Common myeloid progenitor, CD34-positive (primary cell): ENCODE measurements around the gene CLTCL1.
A peak's percentile ranks its signal among the peaks of the same experiment; 100 is the strongest.
"Not testable (repeated sequence)": the region's sequence is repeated elsewhere in the genome, so short reads cannot be mapped to it uniquely, and the experiment has no call there.

ENCODE experiments used
- CTCF ChIA-PET: fragments of 350-600 bp; sonication (Branson Sonifier 250); formaldehyde crosslinking; loops from one replicate; lab custom pipeline; 2021; ENCODE audit warnings: antibody characterized with exemption; lab: Charles Lee
- POLR2A ChIA-PET: fragments of 350-600 bp; sonication (Branson Sonifier 250); formaldehyde crosslinking; loops from one replicate; lab custom pipeline; 2021; ENCODE audit warnings: antibody characterized with exemption; lab: Charles Lee
- DNase-seq, 3 donors: peaks; one replicate each; pipeline versions ENCODE4 v3.0.0 to v3.0.0-alpha.2; 2013
- H3K27ac ChIP-seq, 2 experiments: 1 replicate in 1 of 2; 2 replicates in 1 of 2; pipeline ENCODE4 v1.7.0; 2013; ENCODE audit warnings: inconsistent platforms in 2 of 2, low read length in 2 of 2, mild to moderate bottlenecking in 2 of 2, low read depth in 1 of 2, moderate library complexity in 1 of 2; ENCODE audit not compliant: severe bottlenecking in 2 of 2, insufficient read depth in 1 of 2, poor library complexity in 1 of 2
- H3K27me3 ChIP-seq, 5 experiments: replicated peaks in 2 of 5; 1 replicate in 3 of 5; 2 replicates in 2 of 5; pipeline versions ENCODE4 v1.6.1 to v1.7.0; 2013; ENCODE audit warnings: low read length in 4 of 5, mild to moderate bottlenecking in 2 of 5, moderate library complexity in 2 of 5, inconsistent platforms in 1 of 5; ENCODE audit not compliant: insufficient read depth in 5 of 5, control insufficient read depth in 4 of 5
- H3K36me3 ChIP-seq, 4 experiments: 1 replicate in 2 of 4; 2 replicates in 2 of 4; pipeline versions ENCODE4 v1.6.1 to v1.7.0; 2013; ENCODE audit warnings: low read length in 3 of 4, control low read depth in 1 of 4, mild to moderate bottlenecking in 1 of 4; ENCODE audit not compliant: control insufficient read depth in 4 of 4, insufficient read depth in 4 of 4
- H3K4me1 ChIP-seq, 4 experiments: 1 replicate in 3 of 4; 2 replicates in 1 of 4; pipeline versions ENCODE4 v1.6.1 to v1.7.1; 2013; ENCODE audit warnings: low read length in 3 of 4, mild to moderate bottlenecking in 3 of 4, control low read depth in 1 of 4, inconsistent platforms in 1 of 4, moderate library complexity in 1 of 4; ENCODE audit not compliant: control insufficient read depth in 4 of 4, insufficient read depth in 4 of 4; ENCODE audit errors: control extremely low read depth in 1 of 4
- H3K4me3 ChIP-seq, 7 experiments: 1 replicate in 4 of 7; 2 replicates in 3 of 7; pipeline versions ENCODE4 v1.5.1 to v1.7.0; 2013; ENCODE audit warnings: mild to moderate bottlenecking in 7 of 7, low read length in 6 of 7, moderate library complexity in 6 of 7, inconsistent platforms in 2 of 7, low read depth in 2 of 7, control low read depth in 1 of 7; ENCODE audit not compliant: insufficient read depth in 4 of 7, control insufficient read depth in 1 of 7; ENCODE audit errors: extremely low read depth in 1 of 7
- H3K9me3 ChIP-seq, 5 experiments: 1 replicate in 4 of 5; 2 replicates in 1 of 5; pipeline versions ENCODE4 v1.6.1 to v1.7.1; 2013; ENCODE audit warnings: low read length in 4 of 5, mild to moderate bottlenecking in 2 of 5, inconsistent platforms in 1 of 5, low read depth in 1 of 5, moderate library complexity in 1 of 5; ENCODE audit not compliant: control insufficient read depth in 4 of 5, insufficient read depth in 2 of 5; ENCODE audit errors: control extremely low read depth in 1 of 5
- WGBS: methylation state at CpG from one replicate; pipeline ENCODE4 v1.1.5; 2013; ENCODE audit not compliant: insufficient coverage; 5-methylcytosine and 5-hydroxymethylcytosine counted together

CLTCL1 gene

GRCh38 chr22:19206287-19206686 is 85.2 kb downstream of the CLTCL1 start:
- Histone ChIP-seq H3K27me3 (no peaks in the 10 kb centered on the region), H3K27ac (no peak overlapping the region), H3K4me3 (no peak overlapping the region), H3K36me3 (no peaks in the 10 kb centered on the region), H3K4me1 (no peaks in the 10 kb centered on the region), H3K9me3 (no peaks in the 10 kb centered on the region)
- CTCF ChIA-PET, result interaction anchor here (1.1 kb wide), 1 partner anchor 11 kb away, joined by 3 read pairs; no protein-coding TSS in a partner anchor
- WGBS, result 95% methylated on average over 4 of the region's 6 CpGs
- no peak for DNase-seq
- POLR2A ChIA-PET, result no interaction called here

- CTCF ChIA-PET, result interaction anchor here (1.6 kb wide), 1 partner anchor 13 kb away, joined by 3 read pairs; no protein-coding TSS in a partner anchor
- H3K36me3 ChIP-seq, result no peaks in the 10 kb centered on the region
- 100% methylated on average over 2 of the region's 4 CpGs for WGBS
- POLR2A ChIA-PET, result interaction anchor here (0.6 kb wide), 1 partner anchor 9 kb away, joined by 3 read pairs; no protein-coding TSS in a partner anchor
- no peak for DNase-seq
- no peaks in the 10 kb centered on the region for H3K9me3 ChIP-seq
- H3K4me3 ChIP-seq, result no peak overlapping the region
- H3K27ac ChIP-seq, result no peak overlapping the region
- H3K4me1 ChIP-seq, result no peaks in the 10 kb centered on the region
- no peaks in the 10 kb centered on the region for H3K27me3 ChIP-seq
Measured at GRCh38 chr22:19204640-19205039, 86.9 kb downstream of the CLTCL1 start.

- H3K36me3 ChIP-seq, result no peaks in the 10 kb centered on the region
- no peak for DNase-seq
- no peak overlapping the region for H3K27ac ChIP-seq
- 98% methylated on average over 6 of the region's 8 CpGs for WGBS
- no peaks in the 10 kb centered on the region for H3K9me3 ChIP-seq
- H3K4me3 ChIP-seq, result no peak overlapping the region
- no peaks in the 10 kb centered on the region for H3K4me1 ChIP-seq
- ChIA-PET CTCF (interaction anchor here (1.6 kb wide), 1 partner anchor 14 kb away, joined by 3 read pairs; no protein-coding TSS in a partner anchor), POLR2A (no interaction called here)
- no peaks in the 10 kb centered on the region for H3K27me3 ChIP-seq
Measured at GRCh38 chr22:19203834-19204233, 87.7 kb downstream of the CLTCL1 start.

GRCh38 chr22:19202799-19203186 is 88.7 kb downstream of the CLTCL1 start:
- H3K4me3 ChIP-seq, H3K36me3 ChIP-seq, H3K27ac ChIP-seq, H3K27me3 ChIP-seq, DNase-seq, H3K4me1 ChIP-seq, H3K9me3 ChIP-seq: not testable (repeated sequence)
- ChIA-PET CTCF (interaction anchor here (0.6 to 1.0 kb wide), 2 partner anchors 28 to 52 kb away, joined by 3 read pairs; no protein-coding TSS in a partner anchor), POLR2A (interaction anchor here (0.6 kb wide), 1 partner anchor 1148 kb away, joined by 3 read pairs; no protein-coding TSS in a partner anchor)
- 100% methylated on average over 1 of the region's 3 CpGs for WGBS

GRCh38 chr22:19201869-19202798 is 89.4 kb downstream of the CLTCL1 start:
- Histone ChIP-seq H3K4me1 (no peaks in the 10 kb centered on the region), H3K9me3 (no peaks in the 10 kb centered on the region), H3K27me3 (no peaks in the 10 kb centered on the region), H3K4me3 (no peak overlapping the region), H3K36me3 (no peaks in the 10 kb centered on the region), H3K27ac (no peak overlapping the region)
- WGBS, result 98% methylated on average over 17 of the region's 18 CpGs
- POLR2A ChIA-PET, result interaction anchor here (0.6 kb wide), 1 partner anchor 1147 kb away, joined by 3 read pairs; no protein-coding TSS in a partner anchor
- CTCF ChIA-PET, result interaction anchor here (0.6 to 1.0 kb wide), 2 partner anchors 28 to 53 kb away, joined by 3 read pairs; no protein-coding TSS in a partner anchor
- DNase-seq, result peak in 1 of 3 donors; percentile 10

DNA sequence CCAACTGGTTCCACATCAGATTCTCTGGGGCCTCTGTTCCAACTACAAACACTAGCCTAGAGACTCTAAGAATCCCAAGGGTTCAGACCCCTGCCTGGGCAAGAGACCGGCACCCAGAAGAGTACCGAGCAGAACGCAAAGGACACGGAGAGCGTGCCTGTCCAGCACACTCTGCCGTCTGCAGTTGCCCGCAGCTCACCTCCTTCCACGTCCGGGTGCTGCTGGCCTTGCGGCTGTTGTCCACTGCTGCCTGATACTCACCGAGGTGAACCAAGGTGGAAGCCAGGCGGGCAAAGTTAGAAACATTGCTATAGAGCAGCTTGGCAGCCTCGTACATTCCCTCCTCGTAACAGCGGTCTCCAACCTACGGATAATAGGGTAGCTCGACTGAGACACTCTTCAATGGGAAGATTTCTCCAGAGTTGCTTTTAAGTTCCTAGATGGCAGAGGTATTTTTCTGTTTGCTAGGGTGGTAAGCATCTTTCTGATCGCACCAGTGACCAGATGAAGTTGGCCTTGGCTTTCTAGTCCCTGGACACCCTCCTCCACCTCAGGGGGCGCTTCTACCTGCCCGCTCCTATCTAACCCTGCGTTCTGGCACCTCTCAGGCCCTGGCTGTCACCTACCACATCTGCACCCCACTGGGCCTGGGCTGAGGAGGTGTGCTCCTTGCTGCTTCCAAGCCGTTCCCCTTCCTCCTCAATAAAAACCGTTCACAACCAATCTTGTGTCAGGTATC is 90.2 kb downstream of the CLTCL1 start:
- 94% methylated on average over 18 of the region's 23 CpGs for WGBS
- H3K27ac ChIP-seq, result no peak overlapping the region
- POLR2A ChIA-PET, result no interaction called here
- H3K36me3 ChIP-seq, result no peaks in the 10 kb centered on the region
- no peak overlapping the region for H3K4me3 ChIP-seq
- CTCF ChIA-PET, result no interaction called here
- H3K27me3 ChIP-seq, result no peaks in the 10 kb centered on the region
- H3K9me3 ChIP-seq, result no peaks in the 10 kb centered on the region
- no peak for DNase-seq
- peaks cover 0 to under 1% (median 0%) of the 10 kb centered on the region in 4 experiments for H3K4me1 ChIP-seq
